ENCODE measurements around the gene RNF39.

DNA sequence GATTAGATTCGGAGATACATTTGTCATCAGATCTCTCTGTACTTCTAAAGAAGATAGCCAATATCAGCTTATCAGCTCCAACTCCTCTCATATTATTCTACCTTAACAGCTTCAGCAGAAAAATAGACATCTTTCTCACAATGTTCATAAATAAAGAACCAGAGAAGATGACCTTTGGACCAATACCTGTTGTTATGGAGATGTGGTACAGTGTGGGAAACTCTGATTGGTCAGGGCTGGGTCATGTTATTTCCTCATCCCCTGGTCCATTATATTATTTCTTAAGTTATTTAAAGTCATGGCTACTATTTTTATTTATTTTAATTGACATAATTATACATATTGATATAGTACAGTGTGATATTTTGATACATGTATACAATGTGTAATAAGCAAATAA, 50.4 kb downstream of the RNF39 start:
- TF ChIP-seq POLR2A (IDR thresholded peaks at IDR 0.05; ENCODE audit: low read depth, low read length), result no peak
- TF ChIP-seq POLR2AphosphoS5 (IDR thresholded peaks at IDR 0.05; ENCODE audit: low read depth, low read length), result no peak
- no peak for TF ChIP-seq TAF1 (IDR thresholded peaks at IDR 0.05; ENCODE audit: low read depth, low read length)
